ENCODE data around the gene MED22.
"Not testable (repeated sequence)": the region's sequence is repeated elsewhere in the genome, so short reads cannot be mapped to it uniquely, and the experiment has no call there.

Gene MED22

DNA sequence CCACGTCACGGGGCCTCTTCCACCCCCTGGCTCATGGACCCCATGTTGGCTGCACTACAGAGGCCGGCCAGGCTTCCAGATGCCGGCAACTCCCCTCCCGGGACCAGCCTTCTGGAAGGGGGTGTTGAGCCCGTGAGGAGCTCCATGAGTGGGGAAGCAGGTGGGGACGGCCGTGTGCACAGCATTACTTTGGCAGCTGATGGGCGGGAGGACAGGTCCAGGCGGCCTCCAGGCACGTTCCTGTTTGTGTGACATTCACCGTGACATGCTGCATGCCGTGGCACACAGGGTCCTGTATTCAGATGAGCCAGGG is 43.8 kb downstream of the MED22 start:
- no peak for DNase-seq

DNA sequence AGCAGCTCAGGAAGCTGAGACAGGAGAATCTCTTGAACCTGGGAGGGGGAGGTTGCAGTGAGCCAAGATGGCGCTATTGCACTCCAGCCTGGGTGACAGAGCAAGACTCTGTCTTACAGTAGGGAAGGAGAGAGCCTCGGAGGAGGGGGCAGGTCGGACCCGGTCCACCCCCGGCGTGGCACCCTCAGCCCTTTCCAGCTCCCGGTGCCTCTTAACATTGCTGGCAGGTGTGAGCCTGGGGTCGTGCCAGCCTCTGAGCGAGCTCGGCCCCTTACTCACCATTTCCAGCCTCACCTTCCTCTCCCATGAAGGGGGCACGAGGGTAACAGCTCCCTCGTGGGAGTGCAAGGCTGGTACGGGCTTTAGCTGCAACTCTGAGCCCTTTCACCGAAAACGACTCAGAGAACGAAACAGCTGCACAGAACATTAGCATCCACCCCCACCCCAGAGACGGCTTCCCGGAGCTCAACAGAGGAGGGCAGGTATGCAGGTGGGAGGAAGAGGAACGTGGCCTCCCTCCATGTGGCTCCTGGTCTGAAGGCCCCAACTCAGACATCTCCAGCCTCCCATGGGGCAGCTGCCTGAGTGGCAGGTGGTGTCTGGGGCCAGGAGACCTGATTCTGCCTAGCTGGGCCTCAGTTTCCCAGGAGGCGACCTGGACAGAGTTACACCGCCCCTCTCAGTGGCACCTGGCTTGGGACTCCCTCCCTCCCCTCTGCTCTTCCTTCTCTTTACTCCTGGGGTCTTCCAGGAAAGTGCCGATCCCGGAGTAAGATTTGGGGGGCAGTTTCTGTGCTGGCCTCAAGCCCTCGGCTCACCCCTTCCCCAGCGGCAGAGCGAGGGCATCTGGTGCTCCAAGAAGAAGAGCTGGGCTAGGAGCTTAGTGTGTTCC is 44.4 kb downstream of the MED22 start:
- DNase-seq = no peak

DNA sequence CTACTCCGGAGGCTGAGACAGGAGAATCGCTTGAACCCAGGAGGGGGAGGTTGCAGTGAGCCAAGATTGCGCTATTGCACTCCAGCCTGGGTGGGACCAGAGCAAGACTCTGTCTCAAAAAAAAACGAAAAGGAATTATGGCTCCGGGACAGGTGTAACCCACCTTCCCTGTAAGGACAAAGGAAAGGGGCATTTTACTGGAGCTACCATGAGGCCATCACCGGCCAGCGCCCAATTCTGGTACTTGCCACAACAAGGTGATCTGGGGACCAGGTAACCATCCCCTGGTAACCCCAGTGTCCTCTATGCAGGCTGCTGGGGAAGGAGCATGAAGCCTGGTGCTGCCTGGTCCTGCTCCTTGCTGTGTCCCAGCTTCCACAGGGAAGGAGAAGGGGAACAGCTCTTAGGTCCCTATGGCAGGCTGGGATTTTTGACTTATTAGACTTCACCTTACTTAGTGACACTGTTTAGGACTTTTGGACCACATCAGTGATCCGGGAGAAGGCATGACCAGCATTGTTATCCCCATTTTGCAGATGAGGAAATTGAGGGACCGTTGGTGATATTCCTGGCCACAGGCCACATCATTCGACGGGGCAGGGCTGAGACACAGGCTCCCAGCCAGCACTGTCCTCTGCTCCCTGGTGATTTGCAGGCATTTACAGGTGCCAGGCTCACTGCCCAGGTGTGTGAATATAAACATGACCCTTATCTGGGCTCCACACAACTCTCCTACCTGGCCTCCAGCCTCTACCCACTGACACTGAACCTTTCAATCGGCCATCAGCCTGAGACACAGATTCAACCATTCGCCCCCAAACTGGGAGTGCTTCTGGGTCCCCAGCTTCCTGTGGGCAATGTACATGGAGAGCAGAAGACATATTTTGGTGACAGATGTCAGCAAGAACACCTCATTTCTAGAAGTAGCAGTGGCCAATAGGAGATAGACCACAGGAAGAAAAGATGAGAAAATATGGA is 46.4 kb downstream of the MED22 start:
- no peak for DNase-seq

GRCh38 chr9:133299996-133300395 is 47.9 kb downstream of the MED22 start:
- not testable (repeated sequence) for DNase-seq

- no peak for DNase-seq
Observed at GRCh38 chr9:133294257-133294656, 53.7 kb downstream of the MED22 start.

GRCh38 chr9:133290751-133291302 is 57.1 kb downstream of the MED22 start:
- no peak for DNase-seq

Measured in NCI-H526 (cell line).